8988T (cell line): ENCODE results near the gene JADE2.

ENCODE experiments used
- DNase-seq: peaks from one replicate; pipeline ENCODE4 v3.0.0; 2011

JADE2 gene

GRCh38 chr5:134530301-134531077, 5.0 kb downstream of the JADE2 start:
- no peak for DNase-seq

DNA sequence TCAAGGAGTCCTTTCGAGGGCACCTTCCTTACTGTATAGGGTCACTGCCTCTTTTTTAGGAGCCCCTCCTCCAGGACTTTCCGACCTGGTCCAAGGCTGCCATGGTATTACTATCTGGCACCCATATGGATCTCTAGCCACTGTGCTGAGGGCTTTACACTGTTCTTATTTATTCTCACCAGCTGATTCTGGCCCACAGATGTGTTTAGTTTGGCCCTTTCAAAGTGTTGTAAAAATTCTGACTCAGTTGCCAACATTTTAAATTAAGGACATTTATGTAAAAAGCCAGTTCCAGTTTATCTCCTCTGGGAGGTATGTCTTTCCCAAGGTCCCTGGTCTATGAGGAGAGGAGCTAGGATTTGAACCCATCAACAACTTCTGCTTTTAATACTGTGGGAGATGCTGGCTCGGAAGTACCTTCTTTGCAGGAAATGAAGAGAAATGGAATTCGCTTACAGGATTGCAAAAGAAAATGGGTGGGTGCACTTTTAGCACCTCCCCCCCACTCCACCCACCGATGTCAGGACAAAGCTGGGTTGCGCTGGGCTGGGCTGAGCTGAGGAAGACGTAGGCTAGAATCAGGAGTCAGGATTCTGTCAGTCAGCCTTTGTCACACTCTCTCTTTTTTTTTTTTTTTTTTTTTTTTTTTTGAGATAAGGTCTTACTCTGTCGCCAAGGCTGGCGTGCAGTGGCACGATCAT, 7.8 kb downstream of the JADE2 start:
- no peak for DNase-seq

DNA sequence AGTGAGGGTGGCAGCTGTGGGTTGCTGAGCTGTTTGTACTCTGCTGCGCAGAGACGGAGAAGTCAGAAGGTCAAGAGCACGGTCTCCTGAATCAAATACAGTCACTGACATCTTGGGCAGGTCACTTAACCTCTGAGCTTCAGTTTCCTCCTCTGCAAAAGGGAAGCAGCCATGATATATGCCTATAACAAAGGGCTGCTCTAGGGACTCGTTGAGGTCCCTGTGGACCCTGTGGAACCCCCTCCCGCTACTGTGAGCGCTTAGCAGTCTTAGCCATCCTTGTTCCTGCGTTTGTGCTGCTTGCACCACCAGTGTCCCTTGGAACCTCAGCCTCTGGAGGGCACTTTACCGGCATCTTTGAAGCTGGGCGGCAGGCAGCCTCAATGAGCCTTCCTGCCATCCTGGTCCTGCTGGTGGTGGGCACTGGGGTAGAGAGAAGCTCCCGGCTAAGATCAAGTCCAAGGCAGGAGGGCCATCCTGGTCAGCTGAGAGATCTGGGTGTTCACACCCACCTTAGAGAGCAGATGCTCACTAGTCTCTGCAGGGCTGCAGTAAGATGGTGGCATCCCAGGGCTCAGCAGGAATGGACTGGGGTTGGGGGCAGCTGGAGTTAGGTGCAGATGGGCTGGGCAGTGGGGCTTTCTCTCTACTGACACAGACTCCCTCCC, 8.7 kb downstream of the JADE2 start:
- no peak for DNase-seq

- DNase-seq = no peak
These were observed 9.2 kb downstream of the JADE2 start for GRCh38 chr5:134534726-134535110.

GRCh38 chr5:134536876-134537275, 11.4 kb downstream of the JADE2 start:
- DNase-seq = no peak

DNA sequence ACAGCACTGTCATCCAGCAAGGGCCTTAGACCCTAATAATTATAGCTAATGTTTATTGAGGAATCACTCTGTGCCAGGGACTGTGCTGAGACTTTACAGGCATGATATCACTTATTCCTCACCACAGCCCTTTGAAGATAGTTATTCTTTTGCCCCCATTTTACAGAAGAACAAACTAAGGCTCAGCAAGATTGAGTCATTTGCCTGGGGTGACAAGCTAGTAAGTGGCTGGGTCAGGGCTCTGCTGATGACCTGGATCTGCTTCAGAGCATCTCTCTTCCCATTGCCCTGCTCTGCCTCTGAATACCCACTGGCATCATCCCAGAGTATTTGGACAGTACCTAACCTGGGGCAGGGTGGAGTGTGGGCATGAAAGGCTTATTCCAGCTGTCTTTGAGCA, 11.8 kb downstream of the JADE2 start:
- DNase-seq = no peak

DNA sequence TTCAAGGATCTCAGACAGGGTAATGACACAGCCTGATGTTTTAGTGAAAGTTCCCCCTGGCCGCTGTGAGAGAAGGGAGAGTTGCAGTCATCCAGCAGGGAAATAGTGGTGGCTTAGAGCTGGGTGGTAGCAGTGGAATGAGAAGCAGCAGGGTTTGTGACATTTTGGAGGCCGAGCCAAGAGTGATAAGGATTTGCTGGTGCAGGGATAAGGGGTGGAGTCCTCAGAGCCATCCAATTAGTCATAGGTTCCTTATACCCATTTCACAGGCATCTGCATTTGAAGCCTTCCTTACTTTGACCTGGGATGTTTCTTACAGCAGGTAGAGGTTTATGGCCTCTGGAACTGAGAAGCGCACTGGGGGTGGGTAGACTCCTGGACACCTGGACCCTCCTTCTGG, 12.8 kb downstream of the JADE2 start:
- no peak for DNase-seq

- no peak for DNase-seq
These were observed 14.3 kb downstream of the JADE2 start for GRCh38 chr5:134539732-134540131.

DNA sequence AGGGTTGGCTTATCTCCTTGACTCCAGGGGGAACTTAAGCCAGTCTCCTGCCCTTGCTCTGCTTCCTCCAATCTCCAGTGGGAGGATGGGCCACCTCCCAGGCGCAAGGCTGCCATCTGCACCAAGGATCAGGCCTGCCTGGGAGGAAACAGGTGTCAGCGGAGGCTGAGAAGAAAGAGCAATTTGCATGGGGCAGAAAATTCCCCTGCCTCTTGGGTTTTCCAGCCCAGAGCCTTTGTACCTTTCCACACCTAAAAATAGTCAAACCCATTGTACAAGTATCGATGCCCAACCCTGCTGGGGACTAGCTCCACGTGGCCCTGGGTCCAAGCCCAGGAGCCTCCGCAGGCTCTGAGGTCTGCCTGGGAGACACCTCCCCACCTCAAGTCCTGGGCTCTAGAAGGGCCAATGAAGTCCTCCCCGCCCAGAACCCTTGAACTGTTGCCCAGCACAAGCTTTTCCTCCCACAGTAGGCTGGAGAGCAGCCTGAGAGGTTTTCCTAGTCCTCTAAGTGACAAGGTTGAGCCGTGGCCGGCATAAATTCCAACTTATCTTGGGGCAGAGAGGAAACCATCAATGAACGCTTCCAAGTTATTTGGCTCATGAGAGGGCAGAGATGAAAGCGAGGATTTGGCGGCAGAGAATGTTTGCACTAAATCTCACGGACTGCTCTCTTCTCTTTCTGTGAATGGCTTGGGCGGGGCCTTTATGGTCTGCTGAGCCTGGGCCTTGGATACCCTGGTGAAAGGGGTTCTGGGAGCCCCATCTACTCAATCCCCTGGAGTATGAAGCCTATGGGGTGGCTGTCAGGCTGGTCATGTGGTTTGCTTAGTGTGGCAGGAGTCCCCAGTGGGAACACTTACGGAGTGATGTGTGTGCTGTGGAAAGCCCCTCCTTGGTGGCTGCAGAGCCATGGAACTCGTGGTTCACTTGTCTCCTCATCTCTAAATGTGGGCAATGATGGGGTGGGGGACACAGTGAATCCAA, 15.6 kb downstream of the JADE2 start:
- DNase-seq = no peak

DNA sequence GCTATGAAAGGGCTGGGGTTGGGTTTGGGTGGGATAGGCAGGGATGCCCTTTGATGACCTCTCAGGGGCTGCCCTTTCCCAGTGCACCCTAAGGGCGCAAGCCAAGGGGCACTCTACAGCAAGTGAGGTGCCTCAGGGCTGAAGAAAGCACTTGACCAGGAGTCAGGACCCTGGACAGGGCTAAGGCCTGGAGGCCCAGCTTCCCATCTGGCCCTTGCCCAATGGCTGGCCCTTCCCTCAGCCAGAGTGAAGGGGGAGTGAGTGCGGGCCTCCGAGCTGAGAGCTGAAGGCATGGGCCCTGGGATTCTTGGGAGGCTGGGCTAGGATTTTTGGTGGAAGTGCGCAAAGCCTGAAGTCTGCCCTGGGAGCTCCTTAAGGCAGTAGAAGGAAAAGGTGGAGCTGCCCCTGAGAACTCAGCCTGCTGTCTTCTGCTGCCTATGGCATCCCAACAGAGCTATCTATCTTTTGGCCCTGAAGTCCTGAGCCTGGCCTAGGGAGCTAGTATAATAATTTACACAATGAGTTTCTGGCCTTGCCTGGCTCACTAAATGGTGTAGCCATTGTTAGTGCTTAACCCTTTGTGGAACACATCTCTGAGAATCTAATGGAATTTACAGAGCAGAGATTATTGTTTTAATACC, 16.4 kb downstream of the JADE2 start:
- DNase-seq = no peak

DNA sequence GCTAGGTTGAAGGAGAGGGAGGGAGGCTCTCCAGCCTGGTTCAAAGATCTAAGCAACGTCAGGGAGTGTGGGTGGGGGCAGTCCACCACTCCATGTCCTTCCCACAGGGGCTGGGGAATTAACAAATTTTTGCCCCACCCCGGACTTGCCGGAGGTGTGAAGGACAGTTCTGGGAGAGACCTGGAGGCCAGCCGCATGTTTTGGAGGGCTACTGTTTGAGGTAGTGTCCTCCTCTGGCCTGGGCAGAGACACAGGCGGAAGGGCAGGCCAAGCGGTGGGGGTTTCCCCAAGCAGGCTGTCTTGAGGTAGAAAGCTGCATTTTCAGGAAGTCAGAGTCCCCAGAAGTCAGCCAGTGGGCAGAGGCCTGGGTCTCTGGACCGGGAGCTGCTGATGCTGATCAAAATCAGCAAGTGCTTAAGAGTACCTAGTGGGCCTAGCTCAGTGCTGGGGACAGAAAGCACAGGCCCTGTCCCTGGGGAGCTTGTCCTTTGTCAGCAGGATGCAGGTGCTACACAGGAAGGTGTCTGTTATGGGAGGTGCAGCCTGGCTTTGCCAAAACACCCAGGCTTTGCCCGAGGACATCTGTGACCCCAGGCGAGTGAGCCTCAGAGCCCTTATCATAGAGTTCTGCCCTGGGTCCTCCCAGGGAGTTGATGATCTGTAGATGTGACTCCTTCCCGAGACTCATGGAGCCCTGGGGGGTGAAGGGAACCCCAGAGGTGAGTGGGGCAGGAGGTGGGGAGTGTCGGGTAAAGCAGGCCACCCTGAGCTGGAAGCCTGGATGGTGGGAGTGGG, 18.5 kb downstream of the JADE2 start:
- no peak for DNase-seq

DNA sequence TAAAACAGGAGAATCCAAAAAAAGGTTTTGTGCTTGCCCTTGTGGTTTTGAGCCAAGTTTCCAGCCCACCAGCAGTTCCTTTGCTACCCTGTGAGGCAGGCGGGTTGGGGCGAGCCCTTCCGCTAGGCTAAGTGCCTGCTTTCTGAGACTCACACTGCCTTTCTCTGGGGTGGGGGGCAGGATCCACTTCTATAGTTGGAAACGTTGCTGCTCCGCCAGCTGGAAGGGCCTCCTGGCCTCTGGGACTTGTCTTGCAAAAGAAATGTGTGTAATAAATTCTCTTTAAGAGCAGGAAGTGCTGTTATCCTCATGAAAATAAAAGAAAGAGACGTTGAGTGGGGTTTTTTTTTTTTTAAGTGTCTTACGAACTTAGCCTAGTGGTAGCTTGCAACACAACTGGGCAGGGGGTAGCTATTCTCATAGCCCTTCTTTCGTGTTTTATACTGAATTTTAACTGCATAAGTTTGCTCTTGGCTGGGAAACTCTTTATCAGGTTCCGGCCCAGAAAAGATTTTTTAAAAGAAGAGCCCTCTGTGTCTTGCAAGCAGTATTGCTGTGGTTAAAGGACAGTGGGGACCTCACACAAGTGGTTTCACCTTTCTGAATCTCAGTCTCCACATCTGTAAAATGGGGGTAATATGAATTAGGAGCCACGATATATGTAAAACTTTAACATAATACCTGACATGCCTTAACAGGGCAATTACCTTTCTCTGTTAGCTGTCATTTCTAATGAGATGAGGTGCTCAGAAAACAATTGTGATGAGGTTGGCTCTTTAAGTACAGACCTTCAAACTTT, 19.8 kb downstream of the JADE2 start:
- DNase-seq = no peak

DNA sequence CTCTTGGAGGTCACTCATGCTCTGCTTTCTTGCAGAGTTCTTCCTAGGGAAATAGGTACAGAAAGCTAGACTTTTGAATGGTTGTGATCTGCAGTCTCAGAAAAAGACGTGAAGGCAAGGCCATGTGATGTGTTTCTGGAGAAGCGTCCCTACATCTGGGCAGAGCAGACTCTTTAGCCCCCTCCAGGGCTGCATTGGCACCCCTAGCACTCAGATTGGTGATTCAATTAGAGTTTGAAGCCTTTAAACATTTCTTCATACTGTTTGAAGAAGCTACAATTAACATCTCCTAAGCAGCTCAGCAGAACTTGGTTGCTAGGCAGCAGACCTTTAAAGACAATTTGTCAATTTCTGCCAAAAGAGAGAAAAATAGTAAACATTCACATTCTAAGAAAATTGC, 21.6 kb downstream of the JADE2 start:
- DNase-seq = no peak

GRCh38 chr5:134547579-134547978, 22.1 kb downstream of the JADE2 start:
- DNase-seq = no peak

GRCh38 chr5:134547999-134548658, 22.7 kb downstream of the JADE2 start:
- DNase-seq = no peak

DNA sequence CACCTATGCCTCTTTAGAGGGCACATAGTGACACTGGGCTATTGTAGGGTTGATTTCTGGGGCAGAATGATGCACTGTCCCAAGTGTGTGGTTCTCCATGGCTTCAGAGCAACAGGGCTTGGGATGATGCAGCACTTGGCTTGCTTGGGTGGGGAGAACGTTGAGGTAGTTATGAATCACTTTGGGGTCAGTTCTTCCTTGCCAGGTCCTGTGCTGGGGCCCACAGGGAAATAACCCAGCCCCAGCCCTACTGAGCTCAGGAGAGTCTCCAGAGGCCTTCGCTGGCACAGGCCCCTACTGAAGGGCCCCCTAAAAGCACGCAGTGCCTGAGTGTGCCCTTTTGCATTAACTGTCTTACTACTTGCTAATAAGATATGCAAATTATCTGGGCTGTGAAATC, 24.2 kb downstream of the JADE2 start:
- DNase-seq = no peak

GRCh38 chr5:134550271-134551214, 25.1 kb downstream of the JADE2 start:
- DNase-seq = no peak

DNA sequence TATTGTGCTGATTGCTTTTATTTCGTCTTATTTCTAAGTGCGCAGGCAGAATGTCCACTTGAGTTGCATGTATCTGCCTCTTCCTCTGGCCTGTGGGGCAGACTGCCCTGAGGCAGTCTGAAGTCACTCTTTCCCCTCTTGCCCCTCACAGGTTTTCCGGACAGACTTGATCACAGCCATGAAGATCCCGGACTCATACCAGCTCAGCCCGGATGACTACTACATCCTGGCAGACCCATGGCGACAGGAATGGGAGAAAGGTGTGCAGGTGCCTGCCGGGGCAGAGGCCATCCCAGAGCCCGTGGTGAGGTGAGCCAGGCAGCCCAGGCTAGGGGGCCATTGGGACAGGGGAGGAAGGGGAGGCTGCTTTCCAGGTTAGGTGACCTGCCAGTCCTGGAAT, 26.4 kb downstream of the JADE2 start:
- peak; percentile 65 for DNase-seq

DNA sequence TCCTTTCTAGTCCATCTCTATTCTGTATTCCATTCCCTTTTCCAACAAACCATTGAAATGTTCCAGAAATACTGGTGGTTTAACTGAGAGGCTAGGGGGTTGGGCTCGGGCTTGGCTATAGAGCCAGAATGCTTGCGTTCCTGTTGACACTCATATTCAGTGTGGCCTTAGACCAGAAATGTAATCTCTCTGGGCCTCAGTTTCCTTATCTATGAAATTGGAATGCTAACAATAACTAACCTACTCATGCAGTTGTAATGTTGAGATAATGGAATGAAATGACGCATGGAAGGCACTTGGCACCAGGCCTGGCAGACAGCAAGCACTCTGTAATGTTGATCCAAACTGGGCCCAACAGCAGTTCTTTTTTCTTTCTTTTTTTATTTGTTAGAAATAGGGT, 26.8 kb downstream of the JADE2 start:
- DNase-seq = no peak
